BLaER1 (cell line): ENCODE data around the gene RCOR1.

Experiments used
- H3K27ac ChIP-seq: shearing (Covaris generic); formaldehyde crosslinking; 2 replicates; pipeline ENCODE4 v1.8.1; 2022
- H3K27me3 ChIP-seq: shearing (Covaris generic); formaldehyde crosslinking; 2 replicates; pipeline ENCODE4 v1.8.1; 2022
- H3K36me3 ChIP-seq: shearing (Covaris generic); formaldehyde crosslinking; 2 replicates; pipeline ENCODE4 v1.8.1; 2022
- H3K4me1 ChIP-seq: shearing (Covaris generic); formaldehyde crosslinking; 2 replicates; pipeline ENCODE4 v1.8.1; 2022
- H3K4me2 ChIP-seq: shearing (Covaris generic); formaldehyde crosslinking; 2 replicates; pipeline ENCODE4 v1.8.1; 2022
- H3K4me3 ChIP-seq: shearing (Covaris generic); formaldehyde crosslinking; 2 replicates; pipeline ENCODE4 v1.8.1; 2022
- H3K9ac ChIP-seq: shearing (Covaris generic); formaldehyde crosslinking; 2 replicates; pipeline ENCODE4 v1.8.1; 2022
- H3K9me3 ChIP-seq: shearing (Covaris generic); formaldehyde crosslinking; 2 replicates; pipeline ENCODE4 v1.8.1; 2022
- H4K20me1 ChIP-seq: shearing (Covaris generic); formaldehyde crosslinking; 2 replicates; pipeline ENCODE4 v1.8.1; 2022
- Cebpa-rat ChIP-seq: shearing (Covaris generic); IDR thresholded peaks from 2 replicates; pipeline ENCODE4 v1.8.1; 2022

Gene RCOR1

DNA sequence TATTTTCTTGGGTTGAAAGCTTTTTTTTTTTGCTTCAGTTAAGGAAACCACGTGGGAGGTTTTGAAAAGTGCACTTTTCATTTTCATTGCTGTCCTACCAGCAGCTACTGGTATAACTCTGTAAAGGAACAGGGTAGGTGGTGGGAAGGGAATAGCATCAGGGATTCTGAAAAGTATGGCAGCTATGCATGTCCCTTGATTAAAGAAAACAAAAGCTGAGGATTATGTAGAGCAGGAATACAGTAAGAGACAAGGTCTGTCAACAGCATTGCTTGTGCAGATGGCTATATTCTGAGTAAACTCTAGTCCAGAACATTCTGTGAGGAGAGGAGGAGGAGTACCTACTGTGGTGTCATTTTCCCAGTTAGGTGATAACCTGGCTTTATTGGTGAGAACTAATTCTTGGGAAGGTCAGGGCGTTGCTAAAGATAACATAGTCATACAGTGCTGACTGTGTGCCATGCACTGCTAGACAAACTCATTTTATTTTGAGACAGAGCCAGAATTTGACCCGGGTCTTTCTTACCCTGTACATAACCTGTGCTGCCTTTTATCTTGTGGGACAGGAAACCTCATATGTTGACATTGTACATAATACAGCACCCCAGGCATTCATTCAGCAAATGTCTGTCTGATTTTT lies 104.5 kb downstream of the RCOR1 start:
- Histone ChIP-seq H3K4me2 (peak overlapping the region; percentile 32; the same call in 1 of the 2 replicates), H3K27ac (no peak overlapping the region)

GRCh38 chr14:102697501-102697900 lies 105.1 kb downstream of the RCOR1 start:
- H4K20me1 ChIP-seq, result peaks cover 84% of the 10 kb centered on the region
- H3K27ac ChIP-seq, result no peak overlapping the region
- no peak for TF ChIP-seq Cebpa-rat
- H3K4me3 ChIP-seq, result no peak overlapping the region
- peaks cover 46% of the 10 kb centered on the region for H3K4me1 ChIP-seq
- peaks cover 60% of the 10 kb centered on the region for H3K36me3 ChIP-seq
- no peak overlapping the region for H3K9ac ChIP-seq
- H3K4me2 ChIP-seq, result no peak overlapping the region
- no peaks in the 10 kb centered on the region for H3K27me3 ChIP-seq
- peaks cover 33% of the 10 kb centered on the region for H3K9me3 ChIP-seq

More for the DNA sequence above, 104.5 kb downstream of the RCOR1 start:
- Histone ChIP-seq H3K9ac (peak overlapping the region; percentile 31; the same call in 1 of the 2 replicates), H3K36me3 (peaks cover 55% of the 10 kb centered on the region), H4K20me1 (peaks cover 89% of the 10 kb centered on the region), H3K27me3 (no peaks in the 10 kb centered on the region), H3K4me1 (peaks cover 51% of the 10 kb centered on the region), H3K9me3 (peaks cover 28% of the 10 kb centered on the region), H3K4me3 (no peak overlapping the region)
- TF ChIP-seq Cebpa-rat, result no peak

DNA sequence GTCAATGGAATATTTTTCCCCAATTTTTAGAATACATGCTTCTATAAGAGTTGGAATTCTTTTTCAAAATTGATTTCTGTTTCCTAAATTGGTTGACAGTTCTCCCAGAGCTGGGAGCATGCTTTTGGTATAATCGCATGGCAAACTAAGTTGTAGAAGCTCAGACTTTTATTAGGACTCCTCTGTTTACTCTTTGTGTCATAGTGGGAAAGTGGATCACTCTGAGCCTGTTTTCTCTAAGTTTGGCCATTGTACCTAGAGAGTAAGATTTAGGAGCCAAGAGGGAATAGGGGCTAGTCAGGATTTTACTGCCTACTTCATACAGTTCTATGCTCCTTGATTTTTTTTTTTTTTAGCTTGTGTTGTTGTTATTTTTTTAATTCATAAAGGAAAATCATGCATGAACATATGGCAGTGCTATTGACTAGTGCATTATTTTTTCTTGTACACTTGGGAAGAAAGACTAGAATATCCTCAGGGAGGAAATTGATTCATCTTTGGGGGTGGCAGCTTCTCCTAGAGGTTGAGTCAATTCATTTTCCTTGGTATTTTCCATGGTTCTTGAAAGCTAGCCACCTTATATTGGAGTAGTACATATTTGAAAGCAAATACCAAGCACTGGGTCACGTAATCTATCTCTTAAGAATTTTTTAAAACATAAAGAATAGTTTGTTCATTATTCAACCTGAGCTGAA lies 107.1 kb downstream of the RCOR1 start:
- Histone ChIP-seq H3K27me3 (no peaks in the 10 kb centered on the region), H3K36me3 (peaks cover 80% of the 10 kb centered on the region), H3K4me3 (no peak overlapping the region), H3K4me2 (no peak overlapping the region), H3K4me1 (peaks cover 25% of the 10 kb centered on the region), H4K20me1 (peaks cover 63% of the 10 kb centered on the region), H3K27ac (no peak overlapping the region), H3K9me3 (peaks cover 54% of the 10 kb centered on the region), H3K9ac (no peak overlapping the region)
- no peak for TF ChIP-seq Cebpa-rat

- peaks cover 31% of the 10 kb centered on the region for H3K9me3 ChIP-seq
- H3K4me1 ChIP-seq, result no peaks in the 10 kb centered on the region
- no peak overlapping the region for H3K27ac ChIP-seq
- peaks cover 17% of the 10 kb centered on the region for H4K20me1 ChIP-seq
- H3K36me3 ChIP-seq, result peaks cover 91% of the 10 kb centered on the region
- TF ChIP-seq Cebpa-rat, result no peak
- no peak overlapping the region for H3K4me3 ChIP-seq
- no peak overlapping the region for H3K4me2 ChIP-seq
- no peaks in the 10 kb centered on the region for H3K27me3 ChIP-seq
- no peak overlapping the region for H3K9ac ChIP-seq
Measured at GRCh38 chr14:102708494-102708893, 116.0 kb downstream of the RCOR1 start.

GRCh38 chr14:102711207-102711606 lies 118.8 kb downstream of the RCOR1 start:
- Histone ChIP-seq H3K4me1 (peaks cover 14% of the 10 kb centered on the region), H3K9me3 (peaks cover 4% of the 10 kb centered on the region; the same call in 1 of the 2 replicates), H3K27ac (no peak overlapping the region), H3K4me3 (no peak overlapping the region), H3K27me3 (no peaks in the 10 kb centered on the region), H3K36me3 (peaks cover 86% of the 10 kb centered on the region), H3K4me2 (no peak overlapping the region), H4K20me1 (peaks cover 29% of the 10 kb centered on the region), H3K9ac (0 out of 2 replicates have a peak overlapping the region, but pooled peaks have one; percentile 5)
- TF ChIP-seq Cebpa-rat, result no peak

GRCh38 chr14:102711946-102712345 lies 119.5 kb downstream of the RCOR1 start:
- H3K4me2 ChIP-seq, result no peak overlapping the region
- no peak overlapping the region for H3K4me3 ChIP-seq
- peaks cover 21% of the 10 kb centered on the region for H3K4me1 ChIP-seq
- no peaks in the 10 kb centered on the region for H3K27me3 ChIP-seq
- H4K20me1 ChIP-seq, result peaks cover 36% of the 10 kb centered on the region
- H3K36me3 ChIP-seq, result peaks cover 80% of the 10 kb centered on the region
- no peak for TF ChIP-seq Cebpa-rat
- no peak overlapping the region for H3K9ac ChIP-seq
- H3K27ac ChIP-seq, result no peak overlapping the region
- no peaks in the 10 kb centered on the region for H3K9me3 ChIP-seq

- H3K4me3 ChIP-seq, result no peak overlapping the region
- peak overlapping the region; percentile 67 for H3K27ac ChIP-seq
- no peak for TF ChIP-seq Cebpa-rat
- H3K4me1 ChIP-seq, result peaks cover 41% of the 10 kb centered on the region
- no peaks in the 10 kb centered on the region for H3K27me3 ChIP-seq
- peak overlapping the region; percentile 72 for H3K4me2 ChIP-seq
- H3K36me3 ChIP-seq, result peaks cover 78% of the 10 kb centered on the region
- H3K9me3 ChIP-seq, result no peaks in the 10 kb centered on the region
- H4K20me1 ChIP-seq, result peaks cover 49% of the 10 kb centered on the region
- H3K9ac ChIP-seq, result peak overlapping the region; percentile 52; the same call in 1 of the 2 replicates
Measured at GRCh38 chr14:102717276-102717675, 124.8 kb downstream of the RCOR1 start.

DNA sequence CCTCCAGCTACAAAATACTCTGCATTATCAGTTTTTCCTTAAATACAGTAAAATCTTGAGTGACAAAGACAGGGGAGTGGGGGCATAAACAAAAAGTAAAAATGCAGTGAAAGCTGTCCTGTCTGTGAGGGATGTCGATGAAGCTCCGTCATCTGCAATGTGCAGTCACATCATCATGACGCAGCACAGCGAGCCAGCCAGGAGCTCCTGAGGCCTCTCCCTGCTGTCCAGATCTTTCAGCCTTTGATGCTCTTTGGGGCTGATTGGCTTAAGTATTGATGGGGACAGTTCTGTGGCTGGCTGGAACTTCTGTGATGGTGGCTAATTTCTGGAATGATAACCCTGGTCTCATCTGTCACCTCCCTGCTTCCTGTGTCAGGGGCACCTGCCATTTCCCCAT lies 130.2 kb downstream of the RCOR1 start:
- peaks cover 34% of the 10 kb centered on the region for H4K20me1 ChIP-seq
- no peak for TF ChIP-seq Cebpa-rat
- H3K4me1 ChIP-seq, result peaks cover 13% of the 10 kb centered on the region
- H3K9me3 ChIP-seq, result no peaks in the 10 kb centered on the region
- H3K27ac ChIP-seq, result no peak overlapping the region
- H3K9ac ChIP-seq, result no peak overlapping the region
- no peaks in the 10 kb centered on the region for H3K27me3 ChIP-seq
- no peak overlapping the region for H3K4me2 ChIP-seq
- H3K36me3 ChIP-seq, result peaks cover 99% of the 10 kb centered on the region
- H3K4me3 ChIP-seq, result no peak overlapping the region

DNA sequence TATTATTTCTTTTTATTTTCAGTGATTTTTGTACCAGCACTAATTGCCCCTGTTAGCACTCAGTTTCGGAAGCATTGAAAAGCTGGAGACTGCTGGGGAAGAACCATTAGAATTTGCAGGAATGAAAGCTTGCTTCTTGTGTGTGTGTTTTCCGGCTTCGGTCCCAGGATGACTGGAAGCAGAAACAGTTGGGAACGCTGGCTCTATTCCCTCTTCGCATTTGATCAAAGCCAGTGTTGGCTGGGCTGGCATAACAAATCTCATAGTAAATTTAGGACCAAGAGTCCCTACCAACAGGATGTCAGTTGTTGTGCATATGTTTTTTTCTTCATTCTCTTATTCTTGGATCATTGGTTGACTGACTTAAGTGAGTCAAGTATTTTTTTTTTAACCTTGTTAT lies 131.2 kb downstream of the RCOR1 start:
- Histone ChIP-seq H4K20me1 (peaks cover 36% of the 10 kb centered on the region), H3K9me3 (no peaks in the 10 kb centered on the region), H3K4me2 (no peak overlapping the region), H3K4me1 (0 out of 2 replicates have a peak, but pooled peaks cover 4% of the 10 kb centered on the region), H3K36me3 (peaks cover 99% of the 10 kb centered on the region), H3K27ac (no peak overlapping the region), H3K9ac (no peak overlapping the region), H3K27me3 (no peaks in the 10 kb centered on the region), H3K4me3 (no peak overlapping the region)
- TF ChIP-seq Cebpa-rat, result no peak
